AG04450 (cell line): Measurements from ENCODE around the gene MMP1. TPM values are rescaled to one million over a fixed set of nuclear protein-coding genes. Genes with fewer than 3 reads are reported as not detected.
A peak's percentile ranks its signal among the peaks of the same experiment; 100 is the strongest.

Source experiments
- CTCF ChIA-PET: fragments of 300-600, 350-600 bp; formaldehyde crosslinking; extraction: SDS; loops from one replicate; lab custom pipeline; 2022; ENCODE audit warnings: antibody characterized with exemption, inconsistent platforms; lab: Charles Lee
- POLR2A ChIA-PET: fragments of 350-600 bp; formaldehyde crosslinking; extraction: SDS; loops from one replicate; lab custom pipeline; 2021; ENCODE audit warnings: antibody characterized with exemption, inconsistent platforms; lab: Yijun Ruan, JAX
- DNase-seq: peaks from one replicate; pipeline ENCODE4 v3.0.0-alpha.2; 2011; ENCODE audit warnings: low read depth, low spot score
- H3K27ac ChIP-seq: one replicate; pipeline ENCODE4 v1.5.1; 2012; ENCODE audit warnings: low read depth, low read length, control low read depth
- H3K27me3 ChIP-seq: one replicate; pipeline ENCODE4 v1.6.0; 2012; ENCODE audit warnings: low read length; ENCODE audit not compliant: control insufficient read depth, insufficient read depth
- H3K4me3 ChIP-seq: 2 replicates; pipeline ENCODE4 v1.5.1; 2011; ENCODE audit warnings: mild to moderate bottlenecking, low read depth, low read length, control low read depth
- H3K9me3 ChIP-seq: 2 replicates; pipeline ENCODE4 v1.5.1; 2012; ENCODE audit warnings: low read length; ENCODE audit not compliant: control insufficient read depth, insufficient read depth
- CTCF ChIP-seq: IDR thresholded peaks from 2 replicates; pipeline ENCODE4 v1.5.1; 2011; ENCODE audit warnings: low read depth, low read length, control low read depth, inconsistent platforms
- polyA plus RNA-seq: library from polyadenylated mRNA; depleted of rRNA; stranded (reverse); fragments of >200 nt; gene quantifications from 2 replicates; pipeline ENCODE4 v1.2.3, GENCODE V29; 2011

MMP1 gene
- polyA plus RNA-seq, 1 experiment, result 41.2 TPM

GRCh38 chr11:102831489-102832440 lies 33.8 kb upstream of the MMP1 start:
- DNase-seq, result no peak
- POLR2A ChIA-PET, result interaction anchor here (0.6 kb wide), 1 partner anchor 1386 kb away, joined by 3 read pairs; no protein-coding TSS in a partner anchor

GRCh38 chr11:102831128-102831488 lies 33.1 kb upstream of the MMP1 start:
- POLR2A ChIA-PET, result interaction anchor here (0.6 kb wide), 1 partner anchor 1385 kb away, joined by 3 read pairs; no protein-coding TSS in a partner anchor
- Histone ChIP-seq H3K4me3 (no peak overlapping the region), H3K27me3 (no peaks in the 10 kb centered on the region), H3K27ac (no peak overlapping the region), H3K9me3 (peaks cover 5% of the 10 kb centered on the region; the same call in 1 of the 2 replicates)
- CTCF ChIA-PET, result interaction anchor here (0.6 to 1.4 kb wide), 9 partner anchors 10 to 221 kb away, joined by 3 to 9 read pairs (median 4); no protein-coding TSS in a partner anchor
- no peak for DNase-seq
- no peak for TF ChIP-seq CTCF

More at GRCh38 chr11:102831489-102832440, 33.8 kb upstream of the MMP1 start:
- peak; percentile 57 for TF ChIP-seq CTCF
- CTCF ChIA-PET, result interaction anchor here (0.6 to 1.4 kb wide), 9 partner anchors 9 to 221 kb away, joined by 3 to 9 read pairs (median 4); no protein-coding TSS in a partner anchor
- no peak overlapping the region for H3K27ac ChIP-seq
- no peaks in the 10 kb centered on the region for H3K27me3 ChIP-seq
- H3K4me3 ChIP-seq, result peak overlapping the region; percentile 31
- H3K9me3 ChIP-seq, result peaks cover 3% of the 10 kb centered on the region; the same call in 1 of the 2 replicates

- no peak for DNase-seq
- POLR2A ChIA-PET, result no interaction called here
- no peak for TF ChIP-seq CTCF
- Histone ChIP-seq H3K9me3 (peaks cover 6% of the 10 kb centered on the region; the same call in 1 of the 2 replicates), H3K4me3 (no peak overlapping the region), H3K27me3 (no peaks in the 10 kb centered on the region), H3K27ac (no peak overlapping the region)
- CTCF ChIA-PET, result interaction anchor here (1.0 to 1.6 kb wide), 2 partner anchors 20 to 111 kb away, joined by 3 to 5 read pairs; no protein-coding TSS in a partner anchor
Observed at GRCh38 chr11:102830001-102830727, 32.2 kb upstream of the MMP1 start.

- no peak for DNase-seq
- POLR2A ChIA-PET, result no interaction called here
- H3K27me3 ChIP-seq, result no peaks in the 10 kb centered on the region
- no peak overlapping the region for H3K4me3 ChIP-seq
- TF ChIP-seq CTCF, result no peak
- CTCF ChIA-PET, result interaction anchor here (0.8 to 1.6 kb wide), 2 partner anchors 19 to 112 kb away, joined by 4 to 5 read pairs; no protein-coding TSS in a partner anchor
- H3K9me3 ChIP-seq, result peaks cover 6% of the 10 kb centered on the region; the same call in 1 of the 2 replicates
- no peak overlapping the region for H3K27ac ChIP-seq
Observed at GRCh38 chr11:102829316-102830000, 31.5 kb upstream of the MMP1 start.
